HepG2 (cell line): ENCODE measurements around the gene EEFSEC. TPM values are rescaled to one million over a fixed set of nuclear protein-coding genes. Genes with fewer than 3 reads are reported as not detected.

Experiments used
- AGO1 ChIP-seq: fragments of 200-400 bp; formaldehyde crosslinking; IDR thresholded peaks from 2 replicates; pipeline ENCODE4 v1.6.1; 2017; ENCODE audit warnings: mild to moderate bottlenecking, low read depth, low read length, moderate library complexity; ENCODE audit not compliant: poor library complexity, severe bottlenecking
- BRCA1 ChIP-seq: sonication (generic); formaldehyde crosslinking; IDR thresholded peaks from 2 replicates; pipeline ENCODE4 v1.4.0; 2020; ENCODE audit warnings: missing genetic modification reagents
- CENPT ChIP-seq: sonication (generic); formaldehyde crosslinking; IDR thresholded peaks from 2 replicates; pipeline ENCODE4 v1.8.0; 2022; ENCODE audit warnings: low read depth, mild to moderate bottlenecking, moderate library complexity, missing genetic modification reagents
- FLYWCH1 ChIP-seq: sonication (generic); formaldehyde crosslinking; IDR thresholded peaks from 2 replicates; pipeline ENCODE4 v1.8.1; 2023; ENCODE audit warnings: mild to moderate bottlenecking, missing genetic modification reagents
- HMG20A ChIP-seq: IDR thresholded peaks from 2 replicates; pipeline ENCODE4 v1.6.1; 2016; ENCODE audit warnings: borderline replicate concordance
- MXD4 ChIP-seq: IDR thresholded peaks from 2 replicates; pipeline ENCODE4 v1.6.1; 2016; ENCODE audit warnings: mild to moderate bottlenecking, missing biosample characterization, missing genetic modification reagents
- PAF1 ChIP-seq: IDR thresholded peaks from 2 replicates; pipeline ENCODE4 v1.6.1; 2016; ENCODE audit warnings: missing genetic modification reagents, missing compliant biosample characterization
- PHB2 ChIP-seq: fragments of 450-650 bp; IDR thresholded peaks from 2 replicates; pipeline ENCODE4 v1.6.1; 2018; ENCODE audit not compliant: partially characterized antibody
- SALL2 ChIP-seq: sonication (generic); formaldehyde crosslinking; IDR thresholded peaks from 2 replicates; pipeline ENCODE4 v1.8.1; 2023; ENCODE audit warnings: mild to moderate bottlenecking, missing genetic modification reagents, inconsistent platforms
- SIN3B ChIP-seq: fragments of 150-350 bp; IDR thresholded peaks from 2 replicates; pipeline ENCODE4 v1.6.1; 2014; ENCODE audit warnings: low read length
- SMYD3 ChIP-seq: sonication (generic); formaldehyde crosslinking; IDR thresholded peaks from 2 replicates; pipeline ENCODE4 v1.8.1; 2023; ENCODE audit warnings: mild to moderate bottlenecking, missing genetic modification reagents
- TAF15 ChIP-seq: fragments of 200-400 bp; formaldehyde crosslinking; IDR thresholded peaks from one replicate; pipeline ENCODE4 v1.6.1; 2018; ENCODE audit warnings: mild to moderate bottlenecking, low read depth, low read length; ENCODE audit not compliant: poor library complexity, severe bottlenecking
- TEAD3 ChIP-seq: optimal IDR thresholded peaks from 2 replicates; pipeline ENCODE3; 2016; ENCODE audit warnings: borderline replicate concordance
- ZFP36 ChIP-seq: fragments of 150-350 bp; IDR thresholded peaks from 2 replicates; pipeline ENCODE4 v1.6.1; 2018; ENCODE audit warnings: borderline replicate concordance, low read length, low read depth; ENCODE audit not compliant: partially characterized antibody
- ZFP82 ChIP-seq: sonication (generic); formaldehyde crosslinking; IDR thresholded peaks from 2 replicates; pipeline ENCODE4 v1.5.1; 2020; ENCODE audit warnings: mild to moderate bottlenecking, missing genetic modification reagents, borderline replicate concordance
- ZMYM3 ChIP-seq: sonication (generic); formaldehyde crosslinking; IDR thresholded peaks from 2 replicates; pipeline ENCODE4 v1.5.1; 2020; ENCODE audit warnings: mild to moderate bottlenecking, missing genetic modification reagents
- ZNF260 ChIP-seq: sonication (generic); formaldehyde crosslinking; IDR thresholded peaks from 2 replicates; pipeline ENCODE4 v1.4.0; 2020; ENCODE audit warnings: missing genetic modification reagents, low read depth, mild to moderate bottlenecking, borderline replicate concordance
- ZNF430 ChIP-seq: sonication (generic); formaldehyde crosslinking; IDR thresholded peaks from 2 replicates; pipeline ENCODE4 v1.9.0; 2021; ENCODE audit warnings: mild to moderate bottlenecking, missing genetic modification reagents
- ZNF501 ChIP-seq: sonication (generic); formaldehyde crosslinking; IDR thresholded peaks from 2 replicates; pipeline ENCODE4 v1.5.1; 2020; ENCODE audit warnings: mild to moderate bottlenecking, moderate library complexity, missing genetic modification reagents
- ZNF546 ChIP-seq: sonication (generic); formaldehyde crosslinking; conservative IDR thresholded peaks from 2 replicates; pipeline ENCODE4 v1.8.1; 2023; ENCODE audit warnings: mild to moderate bottlenecking, missing genetic modification reagents
- ZNF614 ChIP-seq: IDR thresholded peaks from 2 replicates; pipeline ENCODE4 v1.6.1; 2018; ENCODE audit warnings: missing biosample characterization, missing genetic modification reagents, inconsistent platforms, borderline replicate concordance
- ZNF720 ChIP-seq: sonication (generic); formaldehyde crosslinking; IDR thresholded peaks from 2 replicates; pipeline ENCODE4 v1.4.0; 2020; ENCODE audit warnings: missing genetic modification reagents
- ZNF773 ChIP-seq: sonication (generic); formaldehyde crosslinking; IDR thresholded peaks from 2 replicates; pipeline ENCODE4 v1.4.0; 2020; ENCODE audit warnings: missing genetic modification reagents, borderline replicate concordance
- ZNF780A ChIP-seq: sonication (generic); formaldehyde crosslinking; IDR thresholded peaks from 2 replicates; pipeline ENCODE4 v1.8.0; 2022; ENCODE audit warnings: mild to moderate bottlenecking, missing genetic modification reagents, moderate library complexity
- ZNF891 ChIP-seq: sonication (generic); formaldehyde crosslinking; IDR thresholded peaks from 2 replicates; pipeline ENCODE4 v1.5.0; 2020; ENCODE audit warnings: mild to moderate bottlenecking, missing genetic modification reagents
- ZSCAN22 ChIP-seq: sonication (generic); formaldehyde crosslinking; IDR thresholded peaks from 2 replicates; pipeline ENCODE4 v1.4.0; 2020; ENCODE audit warnings: mild to moderate bottlenecking, missing genetic modification reagents
- polyA plus RNA-seq, 8 experiments: library from polyadenylated mRNA; depleted of rRNA in 3 of 8; stranded (reverse) in 7 of 8; unstranded in 1 of 8; fragments of >200 nt; fragmentation: Illumina TruSeq in 4 of 8; extraction: Trizol in 4 of 8; gene quantifications; 2 replicates each; pipeline versions ENCODE4 v1.2.1 to v1.2.3, GENCODE V29; 2011 to 2016; ENCODE audit warnings: low read depth in 4 of 8, missing spikeins in 1 of 8, mixed read lengths in 1 of 8; ENCODE audit not compliant: insufficient read depth in 1 of 8
- total RNA-seq, 5 experiments: library from RNA; depleted of rRNA; stranded (reverse); fragments of >200 nt; fragmentation: Illumina TruSeq; extraction: Trizol; gene quantifications; 2 replicates each; pipeline ENCODE4 v1.2.3, GENCODE V29; 2016; ENCODE audit warnings: low read depth in 1 of 5
- TF ChIP-seq, protein P1 (sequence below): sonication (generic); formaldehyde crosslinking; IDR thresholded peaks from 2 replicates; pipeline ENCODE4 v1.8.0; 2022; ENCODE audit warnings: missing genetic modification reagents, mild to moderate bottlenecking, borderline replicate concordance
- TF ChIP-seq, protein P2 (sequence below): sonication (generic); formaldehyde crosslinking; IDR thresholded peaks from 2 replicates; pipeline ENCODE4 v1.5.0; 2020; ENCODE audit warnings: mild to moderate bottlenecking, missing genetic modification reagents
- TF ChIP-seq, protein P3 (sequence below): sonication (generic); formaldehyde crosslinking; IDR thresholded peaks from 2 replicates; pipeline ENCODE4 v1.4.0; 2020; ENCODE audit warnings: missing genetic modification reagents, borderline replicate concordance

EEFSEC gene
- total and polyA plus RNA-seq, 2 of the 13 experiments (the other 11 are each of a cell fraction or from before 2014, with no cell fraction given): 6.4 to 24.2 TPM

DNA sequence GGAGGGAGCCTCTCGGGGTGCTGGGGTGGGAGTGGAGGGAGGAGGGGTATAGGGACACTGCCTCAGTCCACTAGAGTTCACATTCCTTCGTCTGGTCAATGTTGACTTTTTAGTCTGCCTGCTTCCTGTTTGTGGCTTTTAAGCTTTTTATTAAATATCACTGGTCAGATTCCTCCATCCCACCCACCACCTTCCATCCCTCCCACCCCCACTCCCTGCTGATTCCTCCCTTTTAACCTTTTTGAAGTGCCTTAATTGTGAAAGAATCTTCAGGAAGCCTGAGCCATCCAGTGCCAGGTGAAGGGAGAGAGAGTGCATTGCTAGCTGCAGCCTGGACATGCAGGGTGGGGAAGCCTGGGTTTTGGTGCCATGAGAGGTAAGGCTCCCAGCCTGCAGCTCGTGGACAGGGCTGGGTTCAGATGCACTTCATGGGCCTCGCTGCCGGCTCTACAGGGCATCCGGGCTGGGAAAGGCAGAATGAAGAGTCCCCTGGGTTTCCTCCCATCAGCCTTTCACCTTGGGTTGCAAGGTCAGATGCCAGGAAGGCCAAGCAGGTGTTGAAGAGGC is 207.5 kb downstream of the EEFSEC start (continued):
- TF ChIP-seq AGO1 (no peak), MXD4 (no peak), ZNF773 (no peak), ZSCAN22 (CRISPR knock-in tag) (no peak), ZNF614 (no peak), ZNF720 (CRISPR knock-in tag) (no peak), PAF1 (CRISPR knock-in tag) (no peak), SMYD3 (CRISPR knock-in tag) (no peak), SIN3B (no peak), ZNF891 (CRISPR knock-in tag) (0 out of 2 replicates have a peak, but pooled peaks have one; percentile 36), TEAD3 (CRISPR knock-in tag) (peak; percentile 92), ZFP82 (CRISPR knock-in tag) (no peak), ZFP36 (no peak), ZNF780A (CRISPR knock-in tag) (no peak), PHB2 (no peak), FLYWCH1 (CRISPR knock-in tag) (no peak), ZMYM3 (CRISPR knock-in tag) (no peak), CENPT (no peak), SALL2 (CRISPR knock-in tag) (no peak), TAF15 (no peak), ZNF501 (CRISPR knock-in tag) (no peak), ZNF430 (CRISPR knock-in tag) (no peak), ZNF260 (CRISPR knock-in tag) (no peak), BRCA1 (no peak), ZNF546 (CRISPR knock-in tag) (no peak), HMG20A (CRISPR knock-in tag) (peak; percentile 55; the same call in 1 of the 2 replicates)
- TF ChIP-seq, protein P1, sequence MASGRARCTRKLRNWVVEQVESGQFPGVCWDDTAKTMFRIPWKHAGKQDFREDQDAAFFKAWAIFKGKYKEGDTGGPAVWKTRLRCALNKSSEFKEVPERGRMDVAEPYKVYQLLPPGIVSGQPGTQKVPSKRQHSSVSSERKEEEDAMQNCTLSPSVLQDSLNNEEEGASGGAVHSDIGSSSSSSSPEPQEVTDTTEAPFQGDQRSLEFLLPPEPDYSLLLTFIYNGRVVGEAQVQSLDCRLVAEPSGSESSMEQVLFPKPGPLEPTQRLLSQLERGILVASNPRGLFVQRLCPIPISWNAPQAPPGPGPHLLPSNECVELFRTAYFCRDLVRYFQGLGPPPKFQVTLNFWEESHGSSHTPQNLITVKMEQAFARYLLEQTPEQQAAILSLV (CRISPR knock-in tag): no peak
- TF ChIP-seq, protein P2, sequence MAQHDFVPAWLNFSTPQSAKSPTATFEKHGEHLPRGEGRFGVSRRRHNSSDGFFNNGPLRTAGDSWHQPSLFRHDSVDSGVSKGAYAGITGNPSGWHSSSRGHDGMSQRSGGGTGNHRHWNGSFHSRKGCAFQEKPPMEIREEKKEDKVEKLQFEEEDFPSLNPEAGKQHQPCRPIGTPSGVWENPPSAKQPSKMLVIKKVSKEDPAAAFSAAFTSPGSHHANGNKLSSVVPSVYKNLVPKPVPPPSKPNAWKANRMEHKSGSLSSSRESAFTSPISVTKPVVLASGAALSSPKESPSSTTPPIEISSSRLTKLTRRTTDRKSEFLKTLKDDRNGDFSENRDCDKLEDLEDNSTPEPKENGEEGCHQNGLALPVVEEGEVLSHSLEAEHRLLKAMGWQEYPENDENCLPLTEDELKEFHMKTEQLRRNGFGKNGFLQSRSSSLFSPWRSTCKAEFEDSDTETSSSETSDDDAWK (CRISPR knock-in tag): no peak
- TF ChIP-seq, protein P3, sequence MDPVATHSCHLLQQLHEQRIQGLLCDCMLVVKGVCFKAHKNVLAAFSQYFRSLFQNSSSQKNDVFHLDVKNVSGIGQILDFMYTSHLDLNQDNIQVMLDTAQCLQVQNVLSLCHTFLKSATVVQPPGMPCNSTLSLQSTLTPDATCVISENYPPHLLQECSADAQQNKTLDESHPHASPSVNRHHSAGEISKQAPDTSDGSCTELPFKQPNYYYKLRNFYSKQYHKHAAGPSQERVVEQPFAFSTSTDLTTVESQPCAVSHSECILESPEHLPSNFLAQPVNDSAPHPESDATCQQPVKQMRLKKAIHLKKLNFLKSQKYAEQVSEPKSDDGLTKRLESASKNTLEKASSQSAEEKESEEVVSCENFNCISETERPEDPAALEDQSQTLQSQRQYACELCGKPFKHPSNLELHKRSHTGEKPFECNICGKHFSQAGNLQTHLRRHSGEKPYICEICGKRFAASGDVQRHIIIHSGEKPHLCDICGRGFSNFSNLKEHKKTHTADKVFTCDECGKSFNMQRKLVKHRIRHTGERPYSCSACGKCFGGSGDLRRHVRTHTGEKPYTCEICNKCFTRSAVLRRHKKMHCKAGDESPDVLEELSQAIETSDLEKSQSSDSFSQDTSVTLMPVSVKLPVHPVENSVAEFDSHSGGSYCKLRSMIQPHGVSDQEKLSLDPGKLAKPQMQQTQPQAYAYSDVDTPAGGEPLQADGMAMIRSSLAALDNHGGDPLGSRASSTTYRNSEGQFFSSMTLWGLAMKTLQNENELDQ (CRISPR knock-in tag): no peak
